HCT116 (cell line): ENCODE measurements around the gene DAO.

Source experiments
- ATF3 ChIP-seq: IDR thresholded peaks from 2 replicates; pipeline ENCODE4 v1.6.1; 2012
- CTCF ChIP-seq, 3 experiments: fragments of 200-600 bp in 1 of 3; sonication (generic) in 1 of 3; IDR thresholded peaks in 2 of 3; conservative IDR thresholded peaks in 1 of 3; 2 replicates each; pipeline ENCODE4 v1.5.1; 2012 to 2017; ENCODE audit warnings: low read depth in 2 of 3, low read length in 2 of 3, antibody characterized with exemption in 1 of 3, borderline replicate concordance in 1 of 3, control low read depth in 1 of 3, mild to moderate bottlenecking in 1 of 3, mixed read lengths in 1 of 3, mixed run types in 1 of 3, moderate library complexity in 1 of 3; ENCODE audit not compliant: insufficient read depth in 1 of 3
- EZH2 ChIP-seq: fragments of 200-600 bp; sonication (generic); IDR thresholded peaks from 2 replicates; pipeline ENCODE4 v1.6.1; 2017; ENCODE audit warnings: antibody characterized with exemption, mixed run types
- EZH2phosphoT487 ChIP-seq: fragments of 200-600 bp; IDR thresholded peaks from 2 replicates; pipeline ENCODE4 v1.6.1; 2018; ENCODE audit warnings: antibody characterized with exemption, borderline replicate concordance
- JUND ChIP-seq: IDR thresholded peaks from 2 replicates; pipeline ENCODE4 v1.6.1; 2012
- POLR2A ChIP-seq: IDR thresholded peaks from 2 replicates; pipeline ENCODE4 v1.7.0; 2011; ENCODE audit warnings: borderline replicate concordance; ENCODE audit not compliant: insufficient read depth, insufficient read length; ENCODE audit errors: extremely low read depth
- RAD21 ChIP-seq: IDR thresholded peaks from 2 replicates; pipeline ENCODE4 v1.6.1; 2012; ENCODE audit warnings: low read depth, mild to moderate bottlenecking
- REST ChIP-seq: IDR thresholded peaks from 2 replicates; pipeline ENCODE4 v1.6.1; 2012; ENCODE audit warnings: low read depth
- SIN3A ChIP-seq: IDR thresholded peaks from 2 replicates; pipeline ENCODE4 v1.6.1; 2012; ENCODE audit warnings: low read depth
- TCF7L2 ChIP-seq: IDR thresholded peaks from 2 replicates; pipeline ENCODE4 v1.7.0; 2011; ENCODE audit warnings: borderline replicate concordance, inconsistent platforms; ENCODE audit not compliant: insufficient read depth, insufficient read length; ENCODE audit errors: extremely low read depth
- YY1 ChIP-seq: IDR thresholded peaks from 2 replicates; pipeline ENCODE4 v1.6.1; 2011; ENCODE audit warnings: low read length, low read depth, moderate library complexity, mild to moderate bottlenecking; ENCODE audit not compliant: insufficient replicate concordance; ENCODE audit errors: extremely low read depth

GRCh38 chr12:108833757-108834472, 46.0 kb upstream of the DAO start:
- no peak for TF ChIP-seq TCF7L2
- no peak for TF ChIP-seq CTCF (IDR thresholded peaks at IDR 0.05 in 2 of 3, conservative IDR thresholded peaks at IDR 0.05 in 1 of 3; ENCODE audit: borderline replicate concordance in 1 of 3, insufficient read depth in 1 of 3, low read depth in 2 of 3, low read length in 2 of 3)
- no peak for TF ChIP-seq REST
- no peak for TF ChIP-seq JUND
- TF ChIP-seq EZH2, result no peak
- no peak for TF ChIP-seq YY1
- no peak for TF ChIP-seq POLR2A
- no peak for TF ChIP-seq ATF3
- no peak for TF ChIP-seq EZH2phosphoT487
- TF ChIP-seq SIN3A, result no peak
- no peak for TF ChIP-seq RAD21
